HG03060 (cell line): ENCODE measurements around the gene PFN3.

Experiments
- ATAC-seq: cut with Tn5 transposase; IDR thresholded peaks from one replicate; pipeline ENCODE4 v1.9.1; 2021; ENCODE audit warnings: low read depth, moderate number of reproducible peaks; ENCODE audit not compliant: unreplicated experiment

PFN3 gene

GRCh38 chr5:177438468-177438867 lies 38.0 kb upstream of the PFN3 start:
- no peak for ATAC-seq

- no peak for ATAC-seq
Observed at GRCh38 chr5:177437623-177438022, 37.2 kb upstream of the PFN3 start.

- no peak for ATAC-seq
Observed at GRCh38 chr5:177435847-177436536, 35.5 kb upstream of the PFN3 start.

- no peak for ATAC-seq
Observed at GRCh38 chr5:177434942-177435738, 34.7 kb upstream of the PFN3 start.

GRCh38 chr5:177434437-177434836 lies 34.0 kb upstream of the PFN3 start:
- ATAC-seq, result no peak

- ATAC-seq, result no peak
Observed at GRCh38 chr5:177433658-177434217, 33.3 kb upstream of the PFN3 start.

- no peak for ATAC-seq
Observed at GRCh38 chr5:177432839-177433657, 32.6 kb upstream of the PFN3 start.

GRCh38 chr5:177432143-177432838 lies 31.8 kb upstream of the PFN3 start:
- no peak for ATAC-seq

GRCh38 chr5:177431317-177432142 lies 31.1 kb upstream of the PFN3 start:
- ATAC-seq, result no peak

- no peak for ATAC-seq
Observed at GRCh38 chr5:177430972-177431316, 30.5 kb upstream of the PFN3 start.

- no peak for ATAC-seq
Observed at GRCh38 chr5:177430140-177430951, 29.9 kb upstream of the PFN3 start.

- ATAC-seq, result no peak
Observed at GRCh38 chr5:177429248-177430040, 29.0 kb upstream of the PFN3 start.

- ATAC-seq, result no peak
Observed at GRCh38 chr5:177428574-177429217, 28.2 kb upstream of the PFN3 start.

GRCh38 chr5:177427919-177428573 lies 27.6 kb upstream of the PFN3 start:
- ATAC-seq, result no peak

- no peak for ATAC-seq
Observed at GRCh38 chr5:177427211-177427822, 26.9 kb upstream of the PFN3 start.

- ATAC-seq, result no peak
Observed at GRCh38 chr5:177426566-177427210, 26.2 kb upstream of the PFN3 start, which contains the start of gene GRK6. TSS of gene GRK6 (plus strand) at chr5:177426676. CDS start at chr5:177426846, 170 bp downstream.
